GM18498 (cell line): ENCODE measurements around the gene HDDC2.
A peak's percentile ranks its signal among the peaks of the same experiment; 100 is the strongest.

Experiments used
- ATAC-seq: cut with Tn5 transposase; IDR thresholded peaks from one replicate; pipeline ENCODE4 v1.9.1; 2021; ENCODE audit warnings: mild to moderate bottlenecking, moderate library complexity; ENCODE audit not compliant: unreplicated experiment

HDDC2 gene, protein sequence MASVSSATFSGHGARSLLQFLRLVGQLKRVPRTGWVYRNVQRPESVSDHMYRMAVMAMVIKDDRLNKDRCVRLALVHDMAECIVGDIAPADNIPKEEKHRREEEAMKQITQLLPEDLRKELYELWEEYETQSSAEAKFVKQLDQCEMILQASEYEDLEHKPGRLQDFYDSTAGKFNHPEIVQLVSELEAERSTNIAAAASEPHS

GRCh38 chr6:125301435-125302391 is at the start of gene HDDC2:
Gene HDDC2, minus strand, starts transcription at chr6:125301967. Its CDS starts 35 bp downstream, at chr6:125301932.
- peak; percentile 86 for ATAC-seq

- ATAC-seq, result peak; percentile 88
Measured at GRCh38 chr6:125346926-125347563, 45.3 kb upstream of the HDDC2 start.

- ATAC-seq, result peak; percentile 73
Measured at GRCh38 chr6:125346201-125346925, 44.6 kb upstream of the HDDC2 start.

DNA sequence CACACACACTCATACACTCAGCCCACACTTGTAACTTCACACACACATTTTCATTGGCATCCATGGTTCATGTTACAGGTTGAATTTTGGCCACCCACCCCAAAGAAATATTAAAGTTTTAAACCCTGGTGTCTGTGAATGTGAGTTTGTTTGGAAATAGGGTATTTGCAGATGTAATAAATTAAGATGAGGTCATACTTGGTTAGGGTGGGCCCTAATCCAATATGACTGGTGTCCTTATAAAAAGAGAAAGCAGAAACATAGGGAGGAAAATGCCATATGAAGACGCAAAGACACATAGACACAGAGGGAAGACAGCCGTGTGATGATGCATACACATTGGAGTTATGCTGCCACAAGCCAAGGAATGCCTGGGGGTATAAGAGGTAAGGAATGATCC is 39.7 kb upstream of the HDDC2 start:
- no peak for ATAC-seq

- ATAC-seq, result no peak
Measured at GRCh38 chr6:125340991-125341390, 39.2 kb upstream of the HDDC2 start.

DNA sequence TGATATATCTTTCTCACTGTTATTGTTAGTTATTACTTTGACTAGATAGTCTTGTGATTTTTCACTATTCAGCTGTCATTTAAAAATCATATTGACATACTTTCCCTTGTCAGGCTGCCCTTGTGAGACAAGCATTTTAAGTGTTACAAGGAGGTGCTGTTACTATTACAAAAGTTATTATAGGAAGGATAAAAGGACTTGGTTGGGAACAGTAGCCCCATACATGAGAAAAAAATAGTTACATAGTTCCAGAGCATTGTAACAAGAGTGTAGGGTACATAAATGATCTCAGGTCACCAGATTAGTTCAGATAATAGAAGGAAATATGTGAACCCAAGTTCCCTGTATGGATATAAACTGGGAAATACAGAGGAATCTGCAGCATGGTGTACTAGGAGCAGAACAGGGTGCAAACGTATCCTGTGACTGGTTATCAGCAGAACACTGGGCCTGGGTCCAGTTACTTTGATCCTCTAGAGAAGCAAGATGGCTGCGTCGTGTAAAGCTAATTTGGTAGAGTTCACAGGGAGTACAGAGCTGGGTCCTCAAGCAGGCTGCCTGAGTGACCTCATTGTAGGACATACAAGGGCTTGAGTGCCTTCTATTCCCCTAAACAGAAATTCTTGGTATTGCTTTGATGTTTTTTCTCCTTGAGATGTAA is 38.5 kb upstream of the HDDC2 start:
- no peak for ATAC-seq

DNA sequence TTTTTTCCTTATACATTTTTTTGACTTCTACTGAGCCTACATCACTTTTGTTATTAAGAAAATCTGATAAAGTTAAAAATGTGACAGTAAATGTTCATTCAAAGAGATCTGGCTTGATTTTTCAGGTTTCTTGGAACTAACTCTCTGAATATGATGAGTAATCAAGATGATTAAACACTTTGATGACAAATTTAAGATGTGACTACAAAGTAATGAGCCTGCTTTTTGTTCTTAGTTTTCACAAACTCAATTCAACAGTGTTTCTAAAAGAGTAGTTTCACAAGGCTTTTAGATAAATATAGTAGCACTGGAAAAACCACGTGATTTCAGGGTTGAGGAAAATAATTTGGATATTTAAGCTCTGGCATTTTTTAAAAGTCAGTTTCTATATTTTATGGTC is 37.9 kb upstream of the HDDC2 start:
- no peak for ATAC-seq

DNA sequence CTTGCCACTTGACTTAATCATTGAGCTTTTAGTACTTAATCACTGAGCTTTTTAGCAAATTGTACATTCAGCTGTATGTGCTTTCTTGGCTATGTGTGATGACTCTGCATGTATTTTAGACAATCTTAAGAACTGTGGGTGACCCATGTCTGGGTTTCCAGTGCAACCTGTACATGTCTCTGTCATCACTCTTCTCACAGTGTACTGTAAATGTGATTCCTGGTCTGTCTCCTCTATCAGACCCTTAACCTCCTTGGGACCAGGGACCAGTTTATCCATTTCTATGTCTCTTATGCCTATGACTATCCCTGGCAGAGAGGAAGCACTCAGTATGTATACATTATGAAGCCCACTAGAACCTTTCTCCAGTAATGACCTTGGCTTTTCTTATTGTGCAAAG is 36.6 kb upstream of the HDDC2 start:
- ATAC-seq, result no peak

DNA sequence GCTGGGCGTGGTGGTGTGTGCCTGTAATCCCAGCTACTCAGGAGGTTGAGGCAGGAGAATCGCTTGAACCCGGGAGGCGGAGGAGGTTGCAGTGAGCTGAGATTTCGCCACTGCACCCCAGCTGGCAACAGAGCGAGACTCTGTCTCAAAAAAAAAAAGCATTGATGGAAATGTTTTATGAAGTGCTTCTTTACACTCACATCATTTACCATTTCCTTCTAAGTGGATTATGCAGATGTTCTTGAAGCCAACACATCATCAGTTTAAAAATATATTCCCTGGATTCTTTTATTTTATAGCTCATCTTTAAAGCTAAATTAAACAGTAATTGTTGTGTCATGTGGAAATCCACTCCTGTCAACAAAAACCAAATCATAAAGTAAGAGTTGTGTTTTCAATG is 35.9 kb upstream of the HDDC2 start:
- no peak for ATAC-seq

- ATAC-seq, result no peak
Measured at GRCh38 chr6:125332664-125333063, 30.9 kb upstream of the HDDC2 start.

GRCh38 chr6:125325586-125325985 is 23.8 kb upstream of the HDDC2 start:
- ATAC-seq, result no peak

GRCh38 chr6:125323376-125323775 is 21.6 kb upstream of the HDDC2 start:
- no peak for ATAC-seq

- ATAC-seq, result no peak
Measured at GRCh38 chr6:125316621-125317020, 14.9 kb upstream of the HDDC2 start.

DNA sequence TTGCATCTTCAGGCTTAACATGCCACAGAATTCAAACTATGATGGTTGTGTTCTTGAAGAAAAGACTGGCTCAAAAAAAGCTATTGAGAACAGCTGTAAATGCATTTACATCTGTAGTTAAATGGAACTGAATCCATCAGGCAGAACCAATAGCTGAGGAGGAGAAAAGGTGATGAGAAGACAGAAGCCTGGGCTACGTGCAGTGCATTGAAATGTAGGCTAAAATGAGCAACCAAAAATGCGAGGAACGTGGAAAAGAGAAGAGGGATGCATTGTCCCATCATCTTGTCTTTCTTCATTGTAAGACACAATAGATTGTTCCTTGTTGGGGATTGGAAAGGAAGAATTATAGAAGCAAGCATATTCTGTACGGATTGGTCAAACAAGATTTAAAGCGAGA is 13.8 kb upstream of the HDDC2 start:
- ATAC-seq, result no peak

DNA sequence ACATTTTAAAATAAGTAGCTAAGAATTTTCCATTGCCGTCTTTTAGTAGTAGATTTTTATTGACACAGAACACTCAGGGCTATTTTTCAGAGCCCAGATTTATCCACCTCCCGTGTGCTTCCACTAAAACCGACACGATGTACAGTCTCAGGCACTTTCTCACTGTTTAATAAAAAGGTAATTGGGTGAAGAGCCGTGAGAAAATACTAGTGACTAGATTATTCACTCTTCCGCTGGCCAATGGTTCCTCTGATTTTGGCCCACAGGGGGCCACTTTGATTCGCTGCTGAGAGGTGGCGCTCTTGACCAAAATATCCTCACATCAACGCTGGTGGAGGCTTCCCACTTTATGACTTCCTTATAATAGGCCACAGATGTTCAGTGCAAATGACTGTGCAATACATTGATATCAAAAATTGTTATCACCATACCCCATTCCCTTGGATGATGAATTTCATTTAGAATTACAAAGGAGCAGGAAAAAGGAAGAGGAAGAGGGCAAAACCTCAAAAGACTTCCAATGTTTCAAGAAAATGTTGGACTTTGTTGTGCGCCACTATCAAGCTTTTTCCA is 12.3 kb upstream of the HDDC2 start:
- ATAC-seq, result peak; percentile 81

- no peak for ATAC-seq
Measured at GRCh38 chr6:125312950-125313349, 11.2 kb upstream of the HDDC2 start.

GRCh38 chr6:125312478-125312877 is 10.7 kb upstream of the HDDC2 start:
- no peak for ATAC-seq

DNA sequence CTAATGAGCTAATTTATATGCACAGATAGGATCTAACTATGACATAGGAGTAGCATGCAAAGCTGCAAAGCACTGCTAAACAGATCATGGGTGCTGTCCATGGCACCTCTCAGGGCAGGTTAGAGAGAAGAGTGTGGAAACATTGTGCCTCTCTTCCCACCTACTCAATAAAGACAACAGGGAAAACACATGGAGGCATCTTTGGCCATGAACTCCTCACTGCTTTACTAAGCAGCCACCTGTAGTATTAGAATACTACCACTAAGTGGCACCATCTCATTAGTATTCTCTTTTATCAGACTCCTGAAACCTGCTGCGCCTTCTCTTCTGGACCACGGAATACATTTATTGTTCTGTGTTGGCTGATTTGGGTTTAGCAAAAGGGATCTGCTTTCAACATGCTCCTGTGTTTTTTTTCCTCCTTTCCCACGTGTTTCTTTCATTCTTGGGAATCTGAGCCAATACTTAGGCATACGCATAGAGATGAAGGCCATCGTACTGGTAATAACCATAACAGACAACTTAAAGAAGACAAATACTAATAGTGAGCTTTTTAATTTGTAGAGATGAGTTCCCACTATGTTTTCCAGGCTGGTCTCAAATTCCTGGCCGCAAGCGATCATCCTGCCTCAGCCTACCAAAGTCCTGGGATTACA is 9.4 kb upstream of the HDDC2 start:
- peak; percentile 82 for ATAC-seq

- ATAC-seq, result no peak
Measured at GRCh38 chr6:125307964-125308615, 6.3 kb upstream of the HDDC2 start.
